ENCODE measurements around the gene TUBGCP6.

The TUBGCP6 gene

DNA sequence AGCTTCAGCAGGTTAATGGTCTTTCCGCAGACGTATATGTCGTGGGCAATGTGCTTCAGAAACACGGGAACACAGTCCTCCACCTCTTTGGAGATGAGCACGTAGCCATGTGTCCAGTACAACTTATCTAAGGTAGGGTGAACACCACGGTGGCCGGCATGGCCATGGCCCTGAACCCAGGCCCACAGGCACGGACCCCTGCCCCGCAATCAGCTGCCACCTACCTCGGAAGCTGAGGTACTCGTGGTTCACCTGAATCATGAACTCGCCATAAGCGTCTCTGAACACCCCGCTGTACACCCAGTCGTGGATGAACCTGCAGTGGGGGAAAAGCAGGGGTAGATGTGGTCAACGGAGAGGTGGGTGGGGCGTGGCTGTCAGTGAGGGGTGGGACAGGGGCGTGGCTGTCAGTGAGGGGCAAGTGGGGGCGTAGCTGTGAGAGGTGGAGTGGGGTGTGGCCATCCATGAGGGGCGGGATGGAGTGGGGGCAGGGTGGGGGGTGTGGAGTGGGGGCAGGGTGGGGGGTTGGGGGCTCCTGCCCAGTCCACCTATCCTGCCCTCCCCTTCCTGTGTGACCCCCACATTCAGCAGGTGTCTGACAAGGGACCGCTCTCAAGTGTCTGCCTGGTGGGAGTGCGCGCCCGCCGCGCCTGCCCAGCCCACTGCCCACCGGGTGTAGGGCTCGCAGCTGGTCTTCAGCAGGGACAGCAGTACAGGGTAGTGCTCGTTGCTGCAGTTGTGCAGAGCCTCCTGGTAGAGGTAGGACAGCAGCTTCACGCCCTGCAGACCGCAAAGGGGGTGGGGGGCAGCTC, 18.6 kb downstream of the TUBGCP6 start:
- DNase-seq (ENCODE audit: low read depth in 2 of 2): no peak

DNA sequence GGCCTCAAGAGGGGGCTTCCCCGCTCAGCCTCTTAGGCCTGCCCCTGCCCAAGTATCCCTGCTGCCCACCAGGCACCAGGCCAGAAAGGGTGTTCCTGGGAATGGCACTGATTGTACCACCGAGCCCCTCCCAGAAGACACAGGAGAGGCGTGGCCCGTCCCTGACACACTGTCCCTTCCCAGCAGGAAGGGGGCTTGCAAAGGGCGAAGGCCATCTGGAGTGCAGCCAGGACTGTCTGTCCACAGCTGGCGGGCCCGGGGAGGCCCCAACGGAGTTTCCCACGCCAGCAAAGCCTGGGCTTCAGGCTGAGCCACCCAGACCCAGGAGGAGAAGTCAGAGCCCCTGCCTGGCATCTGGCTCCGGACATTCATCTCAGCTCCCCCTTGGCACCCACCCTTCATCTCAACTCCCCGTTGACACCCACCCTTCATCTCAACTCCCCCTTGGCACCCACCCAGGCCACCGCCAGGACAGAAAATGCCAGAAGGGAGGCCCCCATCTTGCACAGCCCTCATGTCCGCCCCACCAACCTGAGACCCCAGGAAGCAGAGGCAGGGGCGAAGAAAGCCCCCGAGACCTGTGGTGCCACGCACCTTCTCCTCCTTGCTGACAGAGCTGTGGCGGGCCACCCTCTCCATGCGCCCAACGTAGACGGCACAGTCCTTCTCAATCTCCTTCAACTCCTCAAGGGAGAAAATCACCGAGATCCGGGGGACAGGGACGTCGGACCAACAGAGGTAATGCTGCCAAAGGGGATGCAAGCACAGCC, 19.4 kb downstream of the TUBGCP6 start:
- DNase-seq (ENCODE audit: low read depth in 2 of 2): no peak

- no peak for DNase-seq (ENCODE audit: low read depth in 2 of 2)
Observed at GRCh38 chr22:50224071-50224470, 20.8 kb downstream of the TUBGCP6 start.

DNA sequence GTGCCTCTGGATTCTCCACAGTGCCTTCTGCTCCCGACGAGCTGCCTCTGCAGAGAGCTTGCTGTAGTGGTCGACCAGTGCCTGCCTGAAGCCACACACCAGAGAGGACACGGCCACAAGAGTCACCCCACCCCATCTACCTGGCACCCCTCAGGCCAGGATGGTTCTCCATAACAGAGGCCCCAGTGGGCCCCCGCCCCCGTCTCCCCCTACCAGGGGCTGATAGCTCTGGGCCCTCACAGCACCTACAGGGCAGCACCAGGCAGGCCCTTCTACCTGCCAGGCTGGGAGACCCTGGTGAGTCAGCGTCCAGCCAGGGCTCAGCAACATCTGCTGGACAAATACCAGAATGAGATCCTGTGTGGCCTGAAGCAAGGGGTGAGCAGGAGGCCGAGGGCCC, 22.3 kb downstream of the TUBGCP6 start:
- no peak for DNase-seq (ENCODE audit: low read depth in 2 of 2)

- DNase-seq (ENCODE audit: low read depth in 2 of 2): no peak
Observed at GRCh38 chr22:50221410-50222300, 23.2 kb downstream of the TUBGCP6 start.

- DNase-seq (ENCODE audit: low read depth in 2 of 2): no peak
Observed at GRCh38 chr22:50220603-50221409, 24.0 kb downstream of the TUBGCP6 start.

DNA sequence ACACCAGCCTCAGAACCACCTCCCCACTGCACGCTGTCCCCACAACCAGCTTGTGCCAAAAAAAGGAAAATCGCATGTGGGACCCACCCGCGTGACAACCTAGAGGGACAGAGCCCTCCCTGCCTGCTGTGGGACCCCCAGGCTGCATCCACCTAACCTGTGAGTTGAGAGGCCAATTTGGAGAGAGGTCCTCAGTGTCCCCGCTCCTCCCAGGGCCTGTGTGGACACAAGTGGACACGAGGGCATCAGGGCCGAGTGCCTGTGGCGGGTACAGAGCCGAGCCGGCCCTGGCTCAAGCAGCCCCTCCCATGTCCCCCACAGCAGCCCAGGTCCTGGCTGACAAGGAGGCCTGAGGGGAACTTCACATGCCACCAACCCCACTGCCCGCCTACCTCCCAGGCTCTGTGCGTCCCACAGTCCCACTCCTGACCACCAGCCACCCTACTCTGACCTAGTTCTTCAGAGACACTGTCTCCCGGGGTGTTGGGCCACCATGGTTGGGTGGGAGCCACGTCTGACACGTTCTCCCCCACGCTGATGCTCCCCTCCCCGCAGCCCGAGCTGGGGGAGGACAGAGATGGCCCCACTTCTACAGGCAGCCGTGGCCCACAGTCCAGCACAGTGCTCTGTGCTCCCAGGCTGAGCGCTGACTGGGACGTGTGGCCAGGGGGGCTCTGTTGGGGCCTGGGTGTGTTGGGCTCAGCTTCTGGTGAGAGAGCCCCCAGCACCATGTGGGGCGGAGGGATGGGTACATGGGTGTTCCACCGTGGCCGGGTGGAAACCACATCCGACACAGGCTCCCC, 24.8 kb downstream of the TUBGCP6 start:
- DNase-seq (ENCODE audit: low read depth in 2 of 2): no peak

- DNase-seq (ENCODE audit: low read depth in 2 of 2): no peak
Observed at GRCh38 chr22:50218996-50219727, 25.7 kb downstream of the TUBGCP6 start.

- DNase-seq (ENCODE audit: low read depth in 2 of 2): no peak
Observed at GRCh38 chr22:50218153-50218995, 26.4 kb downstream of the TUBGCP6 start.

- DNase-seq (ENCODE audit: low read depth in 2 of 2): no peak
Observed at GRCh38 chr22:50217543-50218152, 27.2 kb downstream of the TUBGCP6 start.

DNA sequence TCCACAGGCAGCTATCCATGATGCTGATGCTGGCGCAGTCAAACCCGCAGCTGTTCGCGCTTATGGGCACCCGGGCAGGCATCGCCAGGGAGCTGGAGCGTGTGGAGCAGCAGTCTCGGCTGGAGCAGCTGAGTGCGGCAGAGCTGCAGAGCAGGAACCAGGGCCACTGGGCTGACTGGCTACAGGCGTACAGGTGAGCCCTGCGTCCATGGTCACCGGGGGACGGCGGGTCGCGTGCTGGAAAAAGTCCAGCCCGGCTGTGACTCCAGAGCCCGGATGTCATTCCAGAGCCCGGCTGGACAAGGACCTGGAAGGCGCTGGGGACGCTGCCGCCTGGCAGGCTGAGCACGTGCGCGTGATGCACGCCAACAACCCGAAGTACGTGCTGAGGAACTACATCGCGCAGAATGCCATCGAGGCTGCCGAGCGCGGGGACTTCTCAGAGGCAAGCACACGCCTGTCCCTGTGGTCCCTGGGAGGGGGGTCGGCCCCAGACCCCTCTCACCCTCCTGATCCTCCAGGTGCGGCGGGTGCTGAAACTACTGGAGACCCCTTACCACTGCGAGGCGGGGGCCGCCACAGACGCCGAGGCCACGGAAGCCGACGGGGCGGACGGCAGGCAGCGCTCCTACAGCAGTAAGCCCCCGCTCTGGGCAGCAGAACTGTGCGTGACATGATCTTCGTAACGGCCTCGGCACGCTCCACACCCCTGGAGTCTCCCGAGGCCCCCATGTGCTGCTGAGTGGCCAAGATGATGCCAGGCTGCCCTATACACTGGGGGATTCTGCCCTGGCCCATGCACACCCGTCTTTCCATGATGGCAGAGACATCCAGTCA, 27.9 kb downstream of the TUBGCP6 start:
- no peak for DNase-seq (ENCODE audit: low read depth in 2 of 2)

DNA sequence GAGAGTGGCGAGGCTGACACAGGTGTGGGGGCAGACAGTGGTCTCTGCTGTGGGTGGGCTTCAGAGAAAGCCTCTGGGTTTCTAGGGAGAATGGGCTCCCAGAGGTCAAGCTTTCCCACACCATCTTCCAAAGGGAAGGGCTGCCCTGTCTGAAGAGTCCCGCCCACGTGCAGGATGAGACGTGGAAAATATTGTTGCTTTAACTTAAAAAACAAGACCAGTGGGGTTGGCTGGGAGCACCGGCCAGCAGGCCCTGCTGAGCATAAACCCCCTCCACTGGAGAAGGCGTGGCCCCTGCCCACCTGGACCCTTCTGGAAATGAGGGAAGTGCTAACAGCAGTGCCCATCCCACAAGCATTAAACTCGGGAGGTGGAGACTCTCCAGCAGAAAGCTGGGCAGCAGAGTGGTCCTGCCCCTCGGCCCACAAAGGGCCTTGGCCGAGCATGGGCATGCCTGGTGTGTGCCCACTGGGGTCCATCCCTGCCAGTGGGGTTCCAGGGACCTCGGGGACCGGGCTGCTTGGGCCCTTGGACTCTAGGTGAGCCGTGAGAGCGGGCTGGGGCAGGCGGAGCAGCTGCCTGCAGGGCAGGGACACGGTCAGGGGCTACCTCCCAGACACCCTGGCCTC, 28.7 kb downstream of the TUBGCP6 start:
- no peak for DNase-seq (ENCODE audit: low read depth in 2 of 2)

- no peak for DNase-seq (ENCODE audit: low read depth in 2 of 2)
Observed at GRCh38 chr22:50215297-50216054, 29.3 kb downstream of the TUBGCP6 start.

DNA sequence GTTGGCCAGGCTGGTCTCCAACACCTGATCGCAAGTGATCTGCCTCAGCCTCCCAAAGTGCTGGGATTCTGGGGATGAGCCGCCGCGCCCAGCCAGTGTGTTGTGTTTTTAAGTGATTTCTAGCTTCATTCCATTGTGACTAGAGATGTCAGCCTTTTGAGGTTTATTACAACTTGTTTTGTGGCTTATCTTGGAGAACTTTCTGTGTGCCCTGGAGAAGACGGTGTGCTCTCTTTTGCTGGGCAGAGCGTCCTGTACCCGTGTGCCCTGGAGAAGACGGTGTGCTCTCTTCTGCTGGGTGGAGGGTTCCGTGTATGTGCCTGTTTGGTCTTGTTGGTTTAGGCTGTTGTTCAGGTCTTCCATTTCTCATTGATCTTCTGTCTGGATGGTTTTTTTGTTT, 31.6 kb downstream of the TUBGCP6 start:
- no peak for DNase-seq (ENCODE audit: low read depth in 2 of 2)

DNA sequence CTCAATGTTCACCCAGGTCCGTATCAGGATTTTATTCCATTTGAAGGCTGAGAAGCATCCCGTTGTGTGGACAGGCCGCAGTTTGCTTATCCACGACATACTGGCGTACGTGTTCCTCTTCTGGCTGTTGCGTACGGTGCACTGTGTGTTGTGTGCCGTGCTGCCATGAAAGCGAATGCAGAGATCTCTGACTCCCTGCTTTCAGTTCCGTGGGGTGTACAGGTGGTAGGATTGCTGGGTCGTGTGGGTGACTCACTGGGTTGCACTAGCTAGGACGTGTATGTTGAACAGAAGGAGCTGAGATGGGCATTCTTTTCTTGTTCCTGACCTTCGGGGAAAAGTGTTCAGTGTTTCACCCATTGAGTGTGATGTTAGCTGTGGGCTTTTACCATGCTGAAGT, 33.7 kb downstream of the TUBGCP6 start:
- no peak for DNase-seq (ENCODE audit: low read depth in 2 of 2)

Measured in stimulated activated CD4-positive, alpha-beta T cell treated with anti-CD3 and anti-CD28 coated beads, Interleukin-15, amount 100 ng/mL, for 48 hours (primary cell).